GM13977 (cell line): Measurements from ENCODE around the gene VARS2.

Experiments
- DNase-seq: peaks from one replicate; pipeline ENCODE4 v3.0.0; 2012; ENCODE audit warnings: low spot score
- CTCF ChIP-seq: IDR thresholded peaks from 2 replicates; pipeline ENCODE4 v1.5.1; 2012; ENCODE audit warnings: mild to moderate bottlenecking, control low read depth; ENCODE audit not compliant: insufficient read depth; ENCODE audit errors: extremely low read depth, missing control alignments
- in situ Hi-C: fragments of 300-500 bp; cut with MboI; formaldehyde crosslinking; loops from one replicate; pipeline ENCODE4 v1.12.0; 2022; ENCODE audit warnings: low sequenced_read_pairs, low pct_unique_long_range_greater_than_20kb, mixed read lengths, inconsistent platforms; ENCODE audit not compliant: unreplicated experiment

Gene VARS2

GRCh38 chr6:30893001-30893591 is 20.9 kb upstream of the VARS2 start:
- DNase-seq = no peak
- TF ChIP-seq CTCF = no peak
- in situ Hi-C loops = no loop called here

GRCh38 chr6:30893666-30894065 is 20.4 kb upstream of the VARS2 start:
- in situ Hi-C loops = no loop called here
- TF ChIP-seq CTCF = no peak
- DNase-seq = no peak

GRCh38 chr6:30894381-30894780 is 19.7 kb upstream of the VARS2 start:
- no peak for DNase-seq
- TF ChIP-seq CTCF = no peak
- in situ Hi-C loops = no loop called here

- in situ Hi-C loops = no loop called here
- no peak for DNase-seq
- no peak for TF ChIP-seq CTCF
Observed at GRCh38 chr6:30894935-30895334, 19.1 kb upstream of the VARS2 start.

- in situ Hi-C loops = no loop called here
- no peak for TF ChIP-seq CTCF
- DNase-seq = no peak
Observed at GRCh38 chr6:30895343-30895742, 18.7 kb upstream of the VARS2 start.

GRCh38 chr6:30896541-30896940 is 17.5 kb upstream of the VARS2 start:
- no peak for DNase-seq
- in situ Hi-C loops = no loop called here
- TF ChIP-seq CTCF = peak; percentile 0

GRCh38 chr6:30897882-30898281 is 16.2 kb upstream of the VARS2 start:
- in situ Hi-C loops = no loop called here
- DNase-seq = no peak
- peak; percentile 1 for TF ChIP-seq CTCF
